ENCODE data around the gene FEZF2.

FEZF2 gene

DNA sequence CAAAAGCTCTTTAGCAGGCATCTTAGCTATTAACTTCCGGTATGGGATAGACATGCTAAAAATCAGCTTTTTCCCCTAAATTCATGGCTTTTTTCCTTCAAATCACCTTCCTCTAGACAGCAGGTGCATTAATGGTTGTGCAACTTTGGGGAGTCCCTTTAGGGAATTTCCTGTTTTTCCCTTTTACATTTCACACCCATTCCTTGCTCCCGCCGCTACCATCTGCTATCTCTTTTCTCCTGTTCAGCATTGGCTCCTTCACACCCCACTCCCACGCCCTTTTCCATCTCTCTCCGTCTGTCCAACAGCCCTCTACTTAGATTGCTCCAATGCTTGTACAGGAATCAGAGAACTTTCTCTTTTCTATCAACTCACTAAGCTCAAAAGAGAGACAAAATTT, 43.4 kb downstream of the FEZF2 start:
- no peak for DNase-seq (ENCODE audit: low spot score)

DNA sequence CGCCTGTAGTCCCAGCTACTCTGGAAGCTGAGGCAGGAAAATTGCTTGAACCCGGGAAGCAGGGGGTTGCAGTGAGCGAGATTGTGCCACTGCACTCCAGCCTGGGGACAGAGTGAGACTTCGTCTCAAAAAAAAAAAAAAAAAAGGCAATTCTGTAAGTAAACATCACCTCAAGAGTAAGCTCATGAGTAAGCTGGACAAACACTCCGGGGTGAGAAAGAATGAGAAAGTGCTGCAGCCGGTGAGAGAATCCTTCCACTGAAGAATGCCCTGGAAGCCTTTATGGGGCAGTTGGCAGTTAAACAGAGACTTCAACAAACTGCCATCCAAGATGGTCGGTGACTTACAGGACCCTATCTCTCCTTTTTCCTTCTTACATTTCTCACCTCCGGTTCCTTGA, 47.5 kb downstream of the FEZF2 start:
- no peak for DNase-seq (ENCODE audit: low spot score)

DNA sequence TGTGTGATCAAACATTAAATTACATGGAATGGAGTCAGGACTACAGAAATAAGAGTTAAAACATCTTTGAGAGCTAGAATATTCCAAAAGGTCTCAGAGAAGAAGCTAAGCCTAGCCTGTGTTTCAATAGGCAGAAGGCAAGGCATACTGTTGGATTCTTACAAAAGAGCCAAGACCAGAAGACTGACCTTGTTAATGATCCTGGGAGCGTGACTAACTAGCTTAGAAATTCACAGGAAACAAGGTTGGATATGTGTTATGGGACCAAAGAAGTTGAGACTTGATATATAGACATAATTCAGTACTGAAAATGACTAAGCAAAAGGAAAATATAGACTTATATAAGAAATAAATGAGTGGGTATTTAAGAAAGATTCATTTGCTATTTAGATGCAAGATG, 50.1 kb downstream of the FEZF2 start:
- DNase-seq (ENCODE audit: low spot score) = no peak
